Activated T-cell treated with anti-CD3 and anti-CD28 coated beads, Interleukin-2, amount 50 U/mL, for 48 hours (primary cell): Measurements from ENCODE around the gene HPSE2.

Source experiments
- DNase-seq, 2 experiments: peaks; one replicate each; pipeline ENCODE4 v3.0.0-alpha.2; 2020

The HPSE2 gene

GRCh38 chr10:98817396-98817795 is 418.3 kb downstream of the HPSE2 start:
- no peak for DNase-seq

- DNase-seq: no peak
These were observed 420.4 kb downstream of the HPSE2 start for GRCh38 chr10:98815039-98815885.

- no peak for DNase-seq
These were observed 421.2 kb downstream of the HPSE2 start for GRCh38 chr10:98814470-98814869.

DNA sequence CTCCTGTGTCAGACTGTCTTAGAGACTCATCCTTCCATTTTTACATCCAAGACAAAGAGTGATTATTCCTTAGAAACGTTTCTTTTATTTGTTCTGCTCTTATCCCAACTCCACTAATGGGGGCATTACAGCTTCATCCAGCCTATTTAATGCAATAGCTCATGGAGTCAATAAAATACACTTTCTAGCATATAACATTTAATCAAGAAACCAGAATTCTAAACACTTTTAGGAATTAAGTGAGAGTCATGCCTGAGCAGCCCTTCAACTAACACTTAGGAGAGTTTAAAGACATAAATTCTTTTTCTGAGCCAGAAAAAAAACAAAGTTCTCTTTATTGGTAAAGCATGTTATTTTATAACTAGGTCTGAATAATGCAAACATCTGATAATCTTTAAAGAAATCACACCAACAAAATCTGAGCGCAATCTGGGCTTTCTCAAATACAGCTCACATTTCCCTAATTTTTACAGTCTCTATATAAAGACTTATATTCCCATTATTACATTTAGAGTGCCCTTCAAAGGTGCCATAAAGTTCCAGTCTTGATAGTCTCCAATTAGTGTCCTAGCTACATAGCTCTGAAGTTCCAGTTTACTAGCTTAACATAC is 427.3 kb downstream of the HPSE2 start:
- no peak for DNase-seq

DNA sequence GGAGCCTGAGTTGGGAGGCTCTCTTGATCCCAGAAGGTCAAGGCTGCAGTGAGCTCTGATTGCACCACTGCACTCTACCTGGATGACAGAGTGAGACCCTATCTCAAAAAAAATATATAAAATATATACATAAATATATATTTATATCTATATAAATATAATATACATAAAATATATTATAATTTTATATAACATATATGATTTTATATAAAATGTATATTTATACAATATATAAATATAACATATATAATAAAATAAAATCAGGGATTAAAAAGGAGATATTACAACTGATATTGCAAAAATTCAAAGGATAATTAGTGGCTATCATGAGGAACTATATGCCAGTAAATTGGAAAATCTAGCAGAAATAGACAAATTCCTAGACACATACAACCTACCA is 435.4 kb downstream of the HPSE2 start:
- DNase-seq: no peak

GRCh38 chr10:98795467-98795866 is 440.2 kb downstream of the HPSE2 start:
- DNase-seq: no peak

GRCh38 chr10:98790817-98791216 is 444.8 kb downstream of the HPSE2 start:
- DNase-seq: no peak

DNA sequence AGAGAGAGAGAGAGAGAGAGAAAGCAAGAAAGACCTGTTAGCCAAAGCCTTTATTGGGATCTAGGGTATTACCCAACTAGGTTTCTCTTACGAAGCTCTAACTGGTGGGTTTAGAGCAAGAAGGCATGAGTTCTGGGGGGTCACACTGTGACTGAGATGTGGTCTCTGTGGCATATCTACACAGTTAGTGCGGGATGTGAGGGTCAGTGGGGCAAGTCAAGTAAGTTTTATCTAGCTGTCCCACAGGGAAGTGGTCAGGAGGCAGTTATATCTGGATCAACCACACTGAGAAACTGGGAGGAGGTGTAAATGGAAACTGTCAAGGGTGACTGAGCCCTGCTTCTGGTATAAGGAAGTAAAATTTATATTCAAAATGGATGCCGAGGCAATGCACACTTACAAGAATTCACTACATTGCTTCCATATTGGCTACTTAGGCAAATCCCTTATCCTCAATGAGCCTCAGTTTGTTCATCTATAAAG is 457.3 kb downstream of the HPSE2 start:
- no peak for DNase-seq

GRCh38 chr10:98758463-98758862 is 477.2 kb downstream of the HPSE2 start:
- no peak for DNase-seq

DNA sequence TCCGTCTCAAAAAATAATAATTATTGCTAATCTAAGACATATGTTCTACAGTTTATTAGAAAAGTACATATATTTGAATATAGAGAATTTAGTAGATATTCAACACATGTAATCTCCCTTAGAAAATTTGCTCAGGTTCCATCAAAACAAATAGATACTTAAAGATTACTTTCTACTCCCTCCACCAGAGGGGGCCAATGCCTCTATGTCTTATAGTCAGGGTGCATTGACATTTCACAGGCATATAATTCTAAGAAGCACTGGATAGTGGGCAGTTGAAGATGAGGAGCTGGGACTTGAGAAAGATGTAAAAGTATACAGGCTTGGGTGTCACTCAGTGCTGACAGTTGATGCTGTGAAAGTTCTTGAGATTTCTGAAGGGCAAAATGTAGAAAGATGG is 487.4 kb downstream of the HPSE2 start:
- no peak for DNase-seq

DNA sequence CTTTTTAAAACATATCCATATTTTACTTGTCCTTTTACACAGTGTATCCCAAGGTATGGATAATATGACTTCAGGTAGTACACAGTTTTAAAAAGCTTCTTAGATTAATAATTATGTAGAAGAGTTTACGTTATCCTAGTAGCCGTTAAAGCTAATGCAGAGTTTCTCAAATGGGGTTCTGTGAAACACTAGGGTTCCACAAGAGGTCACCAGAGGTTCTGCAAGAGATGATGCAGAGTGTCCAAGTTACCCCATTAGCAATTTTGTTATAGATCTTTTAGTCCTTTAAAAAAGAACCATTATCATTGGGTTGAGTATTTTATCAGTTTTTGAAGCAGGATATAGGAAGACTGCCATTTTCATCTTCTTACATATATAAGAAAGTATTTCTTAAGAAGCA is 490.0 kb downstream of the HPSE2 start:
- no peak for DNase-seq

- DNase-seq: no peak
These were observed 515.1 kb downstream of the HPSE2 start for GRCh38 chr10:98720551-98720950.

DNA sequence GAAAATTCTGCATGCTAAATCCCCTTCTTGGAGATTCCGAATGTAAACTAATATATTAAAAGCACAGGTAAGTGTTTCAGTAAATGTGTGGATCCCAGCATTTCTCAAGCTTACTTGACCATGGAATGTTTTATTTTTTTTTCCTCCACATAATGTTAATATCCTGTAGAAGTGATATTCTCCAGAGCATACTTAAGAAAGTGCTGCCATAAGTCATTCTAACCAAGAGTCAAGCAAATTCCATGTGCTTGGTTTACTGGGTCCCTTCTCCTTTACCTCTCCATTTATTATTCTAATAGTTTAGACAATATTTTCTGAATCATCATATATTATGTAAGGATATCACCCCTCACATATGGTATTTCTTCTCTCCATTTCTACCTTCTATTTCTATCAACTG is 522.1 kb downstream of the HPSE2 start:
- no peak for DNase-seq

- DNase-seq: no peak
These were observed 539.1 kb downstream of the HPSE2 start for GRCh38 chr10:98696516-98696915.

- DNase-seq: no peak
These were observed 540.8 kb downstream of the HPSE2 start for GRCh38 chr10:98694883-98695282.

DNA sequence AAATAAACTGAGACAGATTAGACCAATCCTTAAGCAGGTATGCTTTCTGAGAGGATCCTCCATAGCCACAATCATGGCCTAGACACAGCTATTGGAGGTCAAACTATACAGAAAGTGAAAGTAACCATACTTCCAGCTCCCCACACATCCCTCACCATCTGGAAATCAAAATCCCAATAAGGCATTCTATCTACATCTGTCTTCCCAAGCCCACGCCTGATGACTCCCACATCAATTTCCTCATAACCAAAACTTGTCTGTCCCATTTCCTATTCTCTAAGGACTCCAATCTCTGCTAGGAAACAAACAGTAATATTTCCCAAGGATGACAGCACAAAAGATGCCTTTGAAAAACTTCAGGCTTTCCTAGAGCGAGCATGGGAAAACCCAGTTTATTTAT is 541.6 kb downstream of the HPSE2 start:
- DNase-seq: no peak

DNA sequence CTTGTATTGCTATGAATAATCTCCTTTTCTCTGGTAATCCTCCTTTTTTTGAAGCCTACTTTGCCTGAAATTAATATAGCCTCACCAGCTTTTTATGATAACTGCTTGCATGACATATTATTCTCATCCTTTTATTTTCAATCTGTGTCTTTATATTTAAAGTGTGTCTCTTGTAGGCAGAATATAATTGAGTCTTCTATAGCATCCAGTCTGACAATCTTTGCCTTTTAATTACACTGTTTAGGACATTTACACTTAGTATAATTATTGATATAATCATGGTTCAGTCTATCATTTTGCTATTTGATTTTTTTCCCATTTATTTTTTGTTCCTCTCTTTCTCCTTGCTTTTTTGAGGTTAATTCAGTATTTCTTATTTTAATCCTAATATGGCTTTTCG is 548.0 kb downstream of the HPSE2 start:
- no peak for DNase-seq

DNA sequence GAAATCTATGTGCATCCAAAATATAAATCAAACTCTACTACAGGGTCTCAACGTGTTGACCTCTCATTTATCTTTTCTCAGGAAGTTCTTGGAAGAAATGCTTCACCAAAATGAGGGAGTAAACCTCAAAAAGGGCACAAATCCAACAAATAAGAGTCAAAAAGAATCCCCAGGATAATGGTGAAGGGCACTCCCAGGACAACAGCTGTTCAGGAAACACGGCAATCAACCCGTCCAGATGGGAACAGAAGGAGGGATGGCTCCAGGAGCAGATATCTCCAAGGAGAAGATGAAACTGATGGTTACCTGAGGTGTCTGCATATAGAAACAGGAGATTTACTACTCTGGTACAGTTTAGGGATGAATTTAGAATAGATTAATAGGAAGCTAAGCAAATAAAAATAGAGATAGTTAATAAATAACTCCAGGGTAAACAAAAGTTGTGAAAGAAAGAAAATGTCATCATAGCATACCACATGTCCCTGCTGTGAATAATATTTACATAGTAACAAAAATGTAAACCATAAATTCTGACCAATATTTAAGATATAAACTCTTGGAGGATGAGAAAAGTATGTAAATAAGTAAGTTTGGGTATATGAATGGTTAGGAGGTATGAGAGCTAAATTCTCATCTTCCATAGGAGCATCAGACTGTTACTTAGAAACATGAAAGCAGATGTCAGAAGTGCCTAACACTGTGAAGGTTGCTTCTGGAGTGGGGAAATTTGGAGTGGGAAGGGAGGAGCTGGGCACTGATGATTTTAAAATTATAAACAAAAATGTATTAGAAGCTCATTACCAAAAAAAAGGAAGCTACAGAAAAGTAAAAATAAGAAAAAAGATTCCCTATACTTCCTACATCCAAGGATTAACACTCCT is 551.4 kb downstream of the HPSE2 start:
- DNase-seq: no peak

- DNase-seq: no peak
These were observed 558.8 kb downstream of the HPSE2 start for GRCh38 chr10:98676895-98677294.

GRCh38 chr10:98675902-98676301 is 559.8 kb downstream of the HPSE2 start:
- DNase-seq: no peak

- no peak for DNase-seq
These were observed 562.4 kb downstream of the HPSE2 start for GRCh38 chr10:98673171-98673782.

GRCh38 chr10:98667081-98667480 is 568.6 kb downstream of the HPSE2 start:
- no peak for DNase-seq

DNA sequence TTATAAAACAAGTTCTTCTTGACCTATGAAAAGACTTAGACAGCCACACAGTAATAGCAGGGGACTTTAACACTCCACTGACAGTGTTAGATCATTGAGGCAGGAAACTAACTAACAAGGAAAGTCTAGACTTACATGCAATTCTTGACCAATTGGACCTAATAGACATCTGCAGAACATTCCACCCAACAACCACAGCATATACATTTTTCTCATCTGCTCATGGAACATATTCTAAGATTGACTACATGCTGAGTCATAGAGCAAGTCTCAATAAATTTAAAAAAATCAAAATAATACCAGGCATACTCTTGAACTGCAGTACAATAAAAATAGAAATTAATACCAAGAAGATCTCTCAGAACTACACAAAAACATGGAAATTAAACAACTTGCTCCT is 569.4 kb downstream of the HPSE2 start:
- DNase-seq: no peak
